T-helper 1 cell treated with Interleukin-12 subunit alpha and Interleukin-12 subunit beta and Interleukin-4 antibody, amounts not matched to agents 30 μg/mL and 1 μg/mL, for 36 hours (primary cell): Measurements from ENCODE around the gene SIRT3.

Source experiments
- H3K27ac Mint-ChIP-seq: one replicate; pipeline ENCODE4 v1.8.0; 2021; ENCODE audit warnings: mild to moderate bottlenecking, mixed read lengths
- H3K27me3 Mint-ChIP-seq: one replicate; pipeline ENCODE4 v1.8.0; 2021; ENCODE audit warnings: low read depth, mixed read lengths
- H3K36me3 Mint-ChIP-seq: one replicate; pipeline ENCODE4 v1.8.0; 2021; ENCODE audit warnings: low read depth, mixed read lengths
- H3K4me1 Mint-ChIP-seq: one replicate; pipeline ENCODE4 v1.8.0; 2021; ENCODE audit warnings: low read depth, mixed read lengths
- H3K4me3 Mint-ChIP-seq: one replicate; pipeline ENCODE4 v1.8.0; 2021; ENCODE audit warnings: mild to moderate bottlenecking, moderate library complexity, mixed read lengths
- H3K9me3 Mint-ChIP-seq: one replicate; pipeline ENCODE4 v1.8.0; 2021; ENCODE audit warnings: mixed read lengths

Gene SIRT3

GRCh38 chr11:257766-258493 lies 21.8 kb upstream of the SIRT3 start:
- peaks cover 2% of the 10 kb centered on the region for H3K9me3 Mint-ChIP-seq
- H3K36me3 Mint-ChIP-seq = peaks cover 9% of the 10 kb centered on the region
- H3K27ac Mint-ChIP-seq = no peak overlapping the region
- peaks cover 8% of the 10 kb centered on the region for H3K27me3 Mint-ChIP-seq
- H3K4me1 Mint-ChIP-seq = peaks cover 2% of the 10 kb centered on the region
- H3K4me3 Mint-ChIP-seq = no peak overlapping the region

GRCh38 chr11:256952-257737 lies 21.0 kb upstream of the SIRT3 start:
- H3K36me3 Mint-ChIP-seq = peaks cover 16% of the 10 kb centered on the region
- no peak overlapping the region for H3K27ac Mint-ChIP-seq
- H3K9me3 Mint-ChIP-seq = peaks cover under 1% of the 10 kb centered on the region
- no peak overlapping the region for H3K4me3 Mint-ChIP-seq
- H3K4me1 Mint-ChIP-seq = peaks cover under 1% of the 10 kb centered on the region
- H3K27me3 Mint-ChIP-seq = peaks cover 8% of the 10 kb centered on the region

DNA sequence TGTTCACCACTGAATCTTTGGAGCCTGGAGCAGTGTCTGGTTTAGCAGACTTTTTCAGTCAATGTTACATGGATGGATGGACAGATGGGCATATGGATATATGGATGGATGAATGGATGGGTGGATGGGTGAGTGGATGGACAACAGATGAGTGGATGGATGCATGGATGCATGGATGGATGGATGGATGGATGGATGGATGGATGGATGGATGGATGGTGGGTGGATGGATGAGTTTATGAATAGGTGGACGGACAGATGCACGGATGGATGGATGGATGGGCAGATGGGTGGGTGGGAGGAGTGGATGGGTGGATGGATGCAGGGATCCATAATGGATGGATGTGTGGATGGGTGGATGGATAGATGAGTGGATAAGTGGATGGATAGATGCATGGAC lies 19.7 kb upstream of the SIRT3 start:
- peaks cover 4% of the 10 kb centered on the region for H3K27me3 Mint-ChIP-seq
- H3K4me3 Mint-ChIP-seq = no peak overlapping the region
- peaks cover 5% of the 10 kb centered on the region for H3K4me1 Mint-ChIP-seq
- no peaks in the 10 kb centered on the region for H3K9me3 Mint-ChIP-seq
- peaks cover 24% of the 10 kb centered on the region for H3K36me3 Mint-ChIP-seq
- H3K27ac Mint-ChIP-seq = no peak overlapping the region

DNA sequence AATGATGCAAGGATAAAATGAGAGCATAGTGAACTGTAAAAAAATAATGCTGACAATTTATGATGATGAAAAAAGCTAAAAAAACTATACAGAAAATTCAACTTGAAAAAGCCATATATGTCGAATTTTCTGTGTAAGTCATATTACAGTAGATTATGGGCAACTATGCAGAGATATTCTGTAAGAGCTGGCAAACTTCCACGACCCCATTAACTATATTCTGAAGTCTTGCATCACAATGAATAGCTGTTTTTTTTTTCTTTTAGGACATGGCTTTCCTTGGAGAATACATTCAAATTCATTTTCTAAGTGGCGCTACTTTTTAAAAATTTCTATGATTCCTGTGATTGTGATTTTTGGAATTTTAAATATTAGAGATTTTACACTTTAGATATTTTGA lies 19.0 kb upstream of the SIRT3 start:
- Mint-ChIP-seq H3K9me3 (no peaks in the 10 kb centered on the region), H3K4me1 (peaks cover 10% of the 10 kb centered on the region), H3K4me3 (no peak overlapping the region), H3K36me3 (peaks cover 29% of the 10 kb centered on the region), H3K27ac (no peak overlapping the region), H3K27me3 (peaks cover 3% of the 10 kb centered on the region)

DNA sequence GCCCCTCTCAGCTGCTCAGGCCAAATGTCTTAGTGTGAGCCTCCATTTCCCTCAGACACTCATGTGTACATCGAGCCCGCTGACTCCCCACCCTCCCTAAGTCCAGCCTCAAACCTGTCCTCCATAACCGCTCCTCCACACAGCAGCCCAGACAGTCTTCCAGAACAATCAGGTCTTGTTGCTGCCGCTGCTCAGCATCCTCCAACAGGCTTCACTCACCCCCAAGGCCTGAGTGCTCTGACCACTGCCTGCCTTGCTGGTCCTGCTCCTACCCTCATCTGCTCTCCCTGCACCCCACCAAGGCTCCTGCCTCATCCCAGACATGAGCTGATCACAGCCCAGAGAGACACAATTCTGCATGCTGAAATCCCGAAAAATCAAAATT lies 17.7 kb upstream of the SIRT3 start:
- H3K9me3 Mint-ChIP-seq = no peaks in the 10 kb centered on the region
- no peak overlapping the region for H3K4me3 Mint-ChIP-seq
- no peak overlapping the region for H3K27ac Mint-ChIP-seq
- peaks cover 33% of the 10 kb centered on the region for H3K36me3 Mint-ChIP-seq
- peaks cover 14% of the 10 kb centered on the region for H3K4me1 Mint-ChIP-seq
- H3K27me3 Mint-ChIP-seq = no peaks in the 10 kb centered on the region

DNA sequence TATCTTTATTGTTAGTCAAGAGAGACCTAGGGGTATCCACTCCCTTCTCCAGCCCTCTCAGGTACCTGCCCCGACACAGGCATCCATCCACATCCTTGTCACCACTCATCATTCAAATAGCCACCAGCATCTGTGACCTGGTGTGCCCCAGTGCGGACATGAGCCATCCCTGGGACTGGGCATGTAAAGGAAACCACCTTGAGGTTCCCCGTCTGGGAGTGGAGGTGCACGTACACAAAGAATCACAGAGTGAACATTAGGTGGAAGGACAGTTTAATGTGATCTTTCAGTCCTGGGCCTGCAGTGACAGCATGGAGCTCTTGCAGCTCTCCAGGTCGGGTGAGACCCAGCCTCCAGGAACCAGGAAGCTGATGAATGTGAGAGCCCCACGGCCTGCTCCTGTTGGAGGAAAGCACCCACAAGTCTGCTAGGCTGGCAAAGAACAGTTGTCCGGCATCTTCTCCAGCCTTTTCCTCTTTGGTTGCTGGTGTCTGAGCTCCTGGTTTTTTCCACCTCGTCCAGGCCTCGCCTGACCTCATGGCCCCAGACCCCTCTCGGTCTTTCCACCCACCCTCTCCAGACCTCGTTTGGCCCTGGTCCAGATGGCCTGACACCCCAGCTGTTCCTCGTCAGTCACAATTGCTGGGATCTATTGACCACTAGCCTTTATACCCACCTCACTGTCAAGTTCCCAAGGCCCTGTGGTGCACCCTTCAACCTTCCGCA lies 17.2 kb upstream of the SIRT3 start:
- Mint-ChIP-seq H3K9me3 (no peaks in the 10 kb centered on the region), H3K4me3 (no peak overlapping the region), H3K27ac (no peak overlapping the region), H3K4me1 (peaks cover 14% of the 10 kb centered on the region), H3K27me3 (no peaks in the 10 kb centered on the region), H3K36me3 (peaks cover 33% of the 10 kb centered on the region)

DNA sequence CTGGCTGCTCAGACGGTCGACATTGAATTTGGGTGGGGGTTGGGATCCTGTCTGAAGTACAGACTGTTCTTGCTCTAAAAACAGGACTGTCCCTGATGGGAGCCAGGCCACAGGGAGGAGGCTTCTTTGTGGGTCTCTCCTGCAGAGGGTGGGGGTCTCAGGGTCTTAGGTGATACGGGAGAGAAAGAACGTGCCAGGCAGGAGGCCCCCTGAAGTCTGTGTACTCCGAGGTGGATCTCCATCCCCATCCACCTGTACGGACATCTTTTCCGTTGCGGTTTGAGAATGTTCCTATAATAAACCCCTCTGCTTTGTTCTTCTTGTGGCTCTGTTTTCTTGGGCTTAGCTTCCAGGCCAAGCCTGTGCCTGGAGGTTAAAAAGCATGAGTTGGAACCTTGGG lies 16.5 kb upstream of the SIRT3 start:
- H3K9me3 Mint-ChIP-seq = no peaks in the 10 kb centered on the region
- H3K36me3 Mint-ChIP-seq = peaks cover 38% of the 10 kb centered on the region
- no peak overlapping the region for H3K27ac Mint-ChIP-seq
- H3K4me1 Mint-ChIP-seq = peaks cover 14% of the 10 kb centered on the region
- H3K4me3 Mint-ChIP-seq = no peak overlapping the region
- no peaks in the 10 kb centered on the region for H3K27me3 Mint-ChIP-seq

GRCh38 chr11:251550-251949 lies 15.4 kb upstream of the SIRT3 start:
- H3K36me3 Mint-ChIP-seq = peaks cover 47% of the 10 kb centered on the region
- no peaks in the 10 kb centered on the region for H3K27me3 Mint-ChIP-seq
- H3K4me1 Mint-ChIP-seq = peaks cover 14% of the 10 kb centered on the region
- H3K4me3 Mint-ChIP-seq = no peak overlapping the region
- no peaks in the 10 kb centered on the region for H3K9me3 Mint-ChIP-seq
- no peak overlapping the region for H3K27ac Mint-ChIP-seq

GRCh38 chr11:250740-251299 lies 14.7 kb upstream of the SIRT3 start:
- Mint-ChIP-seq H3K27ac (no peak overlapping the region), H3K4me3 (no peak overlapping the region)

DNA sequence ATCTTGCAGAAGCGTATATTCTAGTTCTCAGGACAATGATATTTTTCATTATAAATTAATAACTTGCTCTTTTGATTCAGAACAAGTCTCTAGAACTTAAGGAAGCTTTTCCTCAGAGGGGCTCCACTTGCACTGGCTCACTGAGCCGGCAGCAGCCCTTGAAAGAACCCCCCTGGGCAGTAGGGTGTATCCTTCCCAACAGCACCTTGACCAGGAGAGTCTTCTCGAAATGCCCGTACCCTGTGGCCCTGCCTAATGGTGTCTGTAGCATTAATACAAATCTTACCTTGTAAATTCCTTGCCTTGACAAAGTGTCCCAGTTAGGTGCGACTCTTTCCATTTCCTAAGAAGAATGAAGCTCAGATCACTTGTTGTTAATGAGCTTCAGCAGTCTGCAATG lies 14.1 kb upstream of the SIRT3 start:
- Mint-ChIP-seq H3K4me1 (peaks cover 19% of the 10 kb centered on the region), H3K27ac (no peak overlapping the region), H3K36me3 (peaks cover 57% of the 10 kb centered on the region), H3K27me3 (no peaks in the 10 kb centered on the region), H3K4me3 (no peak overlapping the region), H3K9me3 (no peaks in the 10 kb centered on the region)

More at GRCh38 chr11:250740-251299, 14.7 kb upstream of the SIRT3 start:
- Mint-ChIP-seq H3K9me3 (no peaks in the 10 kb centered on the region), H3K27me3 (no peaks in the 10 kb centered on the region), H3K4me1 (peaks cover 16% of the 10 kb centered on the region), H3K36me3 (peaks cover 51% of the 10 kb centered on the region)

DNA sequence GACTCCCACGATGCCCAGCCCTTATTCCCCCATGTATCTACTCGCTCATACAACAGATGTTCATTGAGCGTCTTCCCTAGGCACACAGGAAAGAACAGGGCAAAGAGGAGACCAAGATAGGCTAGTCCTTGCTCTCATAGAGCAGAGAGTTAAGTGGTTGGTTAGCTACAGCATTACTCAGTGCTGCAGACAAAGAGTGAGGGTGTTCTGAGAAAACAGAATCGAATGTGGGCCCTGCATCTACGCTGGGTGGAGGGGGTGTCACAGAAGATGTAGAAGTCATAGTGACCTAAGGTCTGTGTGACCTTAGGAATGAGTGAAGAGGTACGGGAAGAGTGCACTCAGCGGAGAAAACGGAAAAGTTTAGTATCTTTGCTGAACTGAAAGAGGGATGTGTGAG lies 12.9 kb upstream of the SIRT3 start:
- peak overlapping the region; percentile 7 for H3K27ac Mint-ChIP-seq
- H3K36me3 Mint-ChIP-seq = peaks cover 63% of the 10 kb centered on the region
- H3K4me1 Mint-ChIP-seq = peaks cover 25% of the 10 kb centered on the region
- no peaks in the 10 kb centered on the region for H3K9me3 Mint-ChIP-seq
- H3K4me3 Mint-ChIP-seq = no peak overlapping the region
- no peaks in the 10 kb centered on the region for H3K27me3 Mint-ChIP-seq

GRCh38 chr11:244376-244775 lies 8.2 kb upstream of the SIRT3 start:
- H3K27me3 Mint-ChIP-seq = no peaks in the 10 kb centered on the region
- H3K27ac Mint-ChIP-seq = peak overlapping the region; percentile 77
- H3K4me3 Mint-ChIP-seq = no peak overlapping the region
- peaks cover 57% of the 10 kb centered on the region for H3K36me3 Mint-ChIP-seq
- H3K9me3 Mint-ChIP-seq = no peaks in the 10 kb centered on the region
- H3K4me1 Mint-ChIP-seq = peaks cover 43% of the 10 kb centered on the region

- no peaks in the 10 kb centered on the region for H3K27me3 Mint-ChIP-seq
- H3K36me3 Mint-ChIP-seq = peaks cover 47% of the 10 kb centered on the region
- H3K4me3 Mint-ChIP-seq = no peak overlapping the region
- no peaks in the 10 kb centered on the region for H3K9me3 Mint-ChIP-seq
- peaks cover 59% of the 10 kb centered on the region for H3K4me1 Mint-ChIP-seq
- no peak overlapping the region for H3K27ac Mint-ChIP-seq
These were observed 5.5 kb upstream of the SIRT3 start for GRCh38 chr11:241634-242033.

GRCh38 chr11:240315-240714 lies 4.2 kb upstream of the SIRT3 start:
- H3K4me1 Mint-ChIP-seq = peaks cover 61% of the 10 kb centered on the region
- H3K27ac Mint-ChIP-seq = no peak overlapping the region
- peaks cover 37% of the 10 kb centered on the region for H3K36me3 Mint-ChIP-seq
- no peaks in the 10 kb centered on the region for H3K9me3 Mint-ChIP-seq
- no peaks in the 10 kb centered on the region for H3K27me3 Mint-ChIP-seq
- H3K4me3 Mint-ChIP-seq = no peak overlapping the region
